GM18909 (cell line): ENCODE measurements around the gene NAGA.

ENCODE experiments used
- ATAC-seq: cut with Tn5 transposase; IDR thresholded peaks from one replicate; pipeline ENCODE4 v1.9.1; 2021; ENCODE audit warnings: mild to moderate bottlenecking; ENCODE audit not compliant: unreplicated experiment, poor library complexity

Gene NAGA

DNA sequence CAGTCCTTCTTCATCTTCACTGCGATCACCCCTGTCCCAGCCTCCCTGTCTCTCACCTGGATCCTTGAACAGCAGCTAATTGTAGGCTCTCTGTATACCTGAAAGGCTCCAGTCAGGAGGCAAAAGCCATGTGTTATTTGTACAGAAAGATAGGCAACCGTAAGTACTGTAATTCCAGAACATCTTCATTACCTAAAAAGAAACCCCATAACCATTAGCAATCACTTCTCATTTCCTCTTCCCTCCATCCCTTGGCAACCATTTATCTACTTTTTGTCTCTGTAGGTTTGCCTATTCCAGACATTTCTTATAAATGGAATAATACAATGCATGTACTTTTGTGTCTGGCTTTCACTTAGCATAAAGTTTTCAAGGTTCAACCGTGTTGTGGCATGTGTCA is 17.8 kb downstream of the NAGA start:
- no peak for ATAC-seq

- no peak for ATAC-seq
These were observed 19.9 kb downstream of the NAGA start for GRCh38 chr22:42050641-42051180.

GRCh38 chr22:42041784-42042183 is 28.8 kb downstream of the NAGA start:
- ATAC-seq, result no peak

DNA sequence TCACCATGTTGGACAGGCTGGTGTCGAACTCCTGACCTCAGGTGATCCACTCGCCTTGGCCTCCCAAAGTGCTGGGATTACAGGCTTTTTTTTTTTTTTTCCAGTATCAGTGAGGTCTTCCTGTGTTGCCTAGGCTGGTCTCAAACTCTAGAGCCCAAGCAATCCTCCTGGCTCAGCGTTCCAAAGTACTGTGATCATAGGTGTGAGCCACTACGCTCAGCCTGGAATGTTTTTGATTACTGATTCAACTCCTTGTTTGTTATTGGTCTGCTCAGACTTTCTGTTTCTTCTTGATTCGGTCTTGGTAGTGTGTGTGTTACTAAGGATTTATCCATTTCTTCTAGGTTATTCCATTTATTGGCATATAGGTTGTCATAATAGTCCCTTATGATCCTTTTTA is 31.3 kb downstream of the NAGA start:
- no peak for ATAC-seq

- no peak for ATAC-seq
These were observed 35.4 kb downstream of the NAGA start for GRCh38 chr22:42035256-42035655.

DNA sequence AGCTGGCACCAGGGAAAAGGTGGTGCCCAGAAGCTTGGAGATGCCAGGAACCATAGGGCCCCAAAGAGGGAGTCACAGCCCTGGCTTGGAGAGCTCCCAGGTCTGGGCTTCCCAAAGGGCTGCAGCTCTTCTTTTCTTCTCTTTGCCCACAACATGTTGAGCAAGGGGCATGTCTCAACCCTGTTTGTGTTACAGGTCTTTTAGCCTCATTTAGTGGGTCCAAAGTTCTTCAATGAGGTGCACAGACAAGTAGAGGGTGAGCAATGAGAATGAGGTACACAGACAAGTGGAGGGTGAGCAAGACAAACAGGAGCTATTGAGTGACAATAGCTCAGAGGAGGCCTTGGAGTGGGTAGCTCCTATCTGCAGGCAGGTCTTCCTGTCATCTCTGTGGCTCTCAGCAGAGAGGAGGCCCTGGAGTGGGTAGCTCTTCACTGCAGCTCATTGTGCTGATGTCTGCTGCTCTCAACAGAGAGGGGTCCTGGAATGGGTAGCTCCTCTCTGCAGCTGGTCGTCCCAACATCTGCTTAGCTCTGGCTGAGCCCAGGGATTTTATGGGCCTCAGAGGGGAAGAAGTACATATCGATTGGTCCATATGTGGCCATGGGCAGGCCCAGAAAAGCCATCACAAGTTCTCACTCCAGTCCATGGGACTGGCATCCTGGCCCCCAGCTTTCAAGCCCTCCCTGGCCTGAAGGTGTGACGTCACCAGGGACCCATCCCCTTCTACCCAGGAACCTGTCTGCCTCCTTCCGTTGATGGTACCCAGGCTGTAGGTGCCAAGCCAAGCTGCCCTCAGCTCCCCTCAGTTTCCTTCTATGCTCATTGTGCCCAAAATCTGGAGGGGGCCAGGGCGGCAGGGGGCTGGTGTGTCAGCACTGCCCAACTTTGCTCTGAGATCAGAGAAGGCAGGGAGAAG is 37.1 kb downstream of the NAGA start:
- ATAC-seq, result no peak

- ATAC-seq, result no peak
These were observed 43.9 kb downstream of the NAGA start for GRCh38 chr22:42026705-42027104.

GRCh38 chr22:42025421-42025820 is 45.2 kb downstream of the NAGA start:
- ATAC-seq, result no peak

GRCh38 chr22:42022162-42022847 is 48.3 kb downstream of the NAGA start:
- no peak for ATAC-seq

DNA sequence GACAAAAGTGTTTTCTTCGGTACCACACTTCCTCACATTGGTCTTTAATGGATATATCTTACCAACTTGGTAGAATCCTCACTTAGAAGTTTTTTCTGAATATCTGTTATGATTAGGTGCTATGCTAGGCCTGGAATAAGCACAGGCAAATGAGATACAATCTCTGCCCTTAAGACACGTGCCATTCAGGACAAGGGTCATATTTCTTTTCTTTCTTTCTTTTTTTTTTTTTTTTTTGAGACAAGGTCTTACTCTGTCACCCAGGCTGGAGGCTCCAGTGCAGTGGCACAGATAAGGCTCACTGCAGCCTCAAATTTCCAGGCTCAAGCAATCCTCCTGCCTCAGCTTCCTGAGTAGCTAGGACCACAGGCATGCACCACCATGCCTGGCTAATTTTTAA is 49.0 kb downstream of the NAGA start:
- ATAC-seq, result no peak

- no peak for ATAC-seq
These were observed 52.4 kb downstream of the NAGA start for GRCh38 chr22:42018224-42018623.

DNA sequence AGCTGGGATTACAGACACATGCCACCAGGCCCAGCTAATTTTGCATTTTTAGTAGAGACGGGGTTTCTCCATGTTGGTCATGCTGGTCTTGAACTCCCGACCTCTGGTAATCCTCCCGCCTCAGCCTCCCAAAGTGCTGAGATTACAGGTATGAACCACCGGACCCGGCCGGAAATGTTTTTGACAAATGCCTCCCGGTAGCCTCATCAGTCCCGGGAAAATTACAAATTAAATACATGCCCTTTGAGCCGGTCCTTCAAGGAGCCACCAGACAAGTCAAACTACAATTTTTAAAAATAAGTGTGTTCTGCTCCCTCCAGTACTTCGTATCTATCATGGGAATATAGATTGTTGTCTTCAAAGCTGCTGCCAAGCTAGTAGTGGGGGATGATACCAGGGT is 54.5 kb downstream of the NAGA start:
- ATAC-seq, result no peak

GRCh38 chr22:42013385-42013784 is 57.2 kb downstream of the NAGA start:
- ATAC-seq, result no peak

GRCh38 chr22:42010778-42011177 is 59.8 kb downstream of the NAGA start:
- ATAC-seq, result no peak
